Measurements from ENCODE around the gene BOK. TPM values are rescaled to one million over a fixed set of nuclear protein-coding genes. Genes with fewer than 3 reads are reported as not detected.

Gene BOK, protein sequence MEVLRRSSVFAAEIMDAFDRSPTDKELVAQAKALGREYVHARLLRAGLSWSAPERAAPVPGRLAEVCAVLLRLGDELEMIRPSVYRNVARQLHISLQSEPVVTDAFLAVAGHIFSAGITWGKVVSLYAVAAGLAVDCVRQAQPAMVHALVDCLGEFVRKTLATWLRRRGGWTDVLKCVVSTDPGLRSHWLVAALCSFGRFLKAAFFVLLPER
- polyA plus RNA-seq (2011; rRNA removed) (29.4 and 42.9 TPM in 2 replicates), polyA minus RNA-seq (2011; rRNA and poly(A)+ RNA removed) (19.3 and 22.8 TPM in 2 replicates)

- ChIA-PET POLR2A (interaction anchor here (0.6 to 1.0 kb wide), 2 partner anchors 11 to 55 kb away, joined by 3 to 12 read pairs; no protein-coding TSS in a partner anchor), CTCF (interaction anchor here (0.6 to 1.8 kb wide), 2 partner anchors 12 to 100 kb away, joined by 3 to 6 read pairs; no protein-coding TSS in a partner anchor)
- DNase-seq (ENCODE audit: low read depth): no peak
- TF ChIP-seq, protein P1, sequence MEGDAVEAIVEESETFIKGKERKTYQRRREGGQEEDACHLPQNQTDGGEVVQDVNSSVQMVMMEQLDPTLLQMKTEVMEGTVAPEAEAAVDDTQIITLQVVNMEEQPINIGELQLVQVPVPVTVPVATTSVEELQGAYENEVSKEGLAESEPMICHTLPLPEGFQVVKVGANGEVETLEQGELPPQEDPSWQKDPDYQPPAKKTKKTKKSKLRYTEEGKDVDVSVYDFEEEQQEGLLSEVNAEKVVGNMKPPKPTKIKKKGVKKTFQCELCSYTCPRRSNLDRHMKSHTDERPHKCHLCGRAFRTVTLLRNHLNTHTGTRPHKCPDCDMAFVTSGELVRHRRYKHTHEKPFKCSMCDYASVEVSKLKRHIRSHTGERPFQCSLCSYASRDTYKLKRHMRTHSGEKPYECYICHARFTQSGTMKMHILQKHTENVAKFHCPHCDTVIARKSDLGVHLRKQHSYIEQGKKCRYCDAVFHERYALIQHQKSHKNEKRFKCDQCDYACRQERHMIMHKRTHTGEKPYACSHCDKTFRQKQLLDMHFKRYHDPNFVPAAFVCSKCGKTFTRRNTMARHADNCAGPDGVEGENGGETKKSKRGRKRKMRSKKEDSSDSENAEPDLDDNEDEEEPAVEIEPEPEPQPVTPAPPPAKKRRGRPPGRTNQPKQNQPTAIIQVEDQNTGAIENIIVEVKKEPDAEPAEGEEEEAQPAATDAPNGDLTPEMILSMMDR (IDR thresholded peaks at IDR 0.05; ENCODE audit: insufficient read depth, low read depth, low read length): no peak
- peak within 1 kb of the TSS; percentile 64 for H3K4me3 ChIP-seq (ENCODE audit: low read depth, low read length)
- H3K36me3 ChIP-seq (ENCODE audit: control insufficient read depth, insufficient read depth, low read length): peaks cover 12% of the 10 kb centered on the region
- H3K27me3 ChIP-seq (ENCODE audit: control insufficient read depth, insufficient read depth, low read length): no peaks in the 10 kb centered on the region
Measured at GRCh38 chr2:241558532-241559322, at the start of gene BOK. Gene BOK, plus strand, starts transcription at chr2:241558745. Its CDS starts 739 bp downstream, at chr2:241559484.

- no peak for DNase-seq (ENCODE audit: low read depth)
- Histone ChIP-seq H3K4me3 (ENCODE audit: low read depth, low read length) (peak overlapping the region; percentile 89), H3K27me3 (ENCODE audit: control insufficient read depth, insufficient read depth, low read length) (no peaks in the 10 kb centered on the region), H3K36me3 (ENCODE audit: control insufficient read depth, insufficient read depth, low read length) (peaks cover 1% of the 10 kb centered on the region; the same call in 1 of the 2 replicates)
- CTCF ChIA-PET: no interaction called here
- POLR2A ChIA-PET: no interaction called here
- TF ChIP-seq, protein P1 (IDR thresholded peaks at IDR 0.05; ENCODE audit: insufficient read depth, low read depth, low read length): no peak
Measured at GRCh38 chr2:241509155-241509784, 49.3 kb upstream of the BOK start.

DNA sequence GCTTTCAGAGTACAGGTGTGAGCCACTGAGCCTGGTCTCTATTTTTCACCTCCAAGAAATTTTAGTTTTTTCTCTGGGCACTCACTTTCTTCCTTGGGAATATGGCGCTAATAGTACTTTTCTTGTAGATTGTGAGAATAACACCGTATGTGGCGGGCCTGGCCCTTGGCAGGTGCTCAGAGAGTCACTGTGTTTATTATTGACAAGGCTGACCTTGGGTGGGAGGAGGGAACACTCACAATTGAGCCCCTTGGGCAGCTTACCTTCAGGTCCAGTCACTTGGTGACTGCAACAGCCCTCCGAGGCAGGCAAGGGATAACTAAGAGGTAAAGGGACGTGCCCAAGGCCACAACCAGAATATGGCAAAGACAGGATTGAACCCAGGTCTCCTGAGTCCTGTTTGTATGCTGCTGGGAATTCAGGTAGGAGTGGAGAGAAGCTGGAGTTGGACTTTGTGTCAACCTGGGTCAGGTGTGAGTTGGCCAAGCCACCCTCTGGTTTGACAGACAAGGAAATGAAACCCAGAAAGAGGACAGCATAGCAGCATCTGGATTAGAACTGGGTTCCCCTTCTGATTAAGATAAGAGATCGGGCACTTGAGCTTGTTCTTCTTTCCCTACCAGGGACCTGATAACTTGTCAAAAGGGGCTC is 47.3 kb upstream of the BOK start:
- DNase-seq (ENCODE audit: low read depth): no peak
- Histone ChIP-seq H3K4me3 (ENCODE audit: low read depth, low read length) (no peak overlapping the region), H3K36me3 (ENCODE audit: control insufficient read depth, insufficient read depth, low read length) (0 out of 2 replicates have a peak, but pooled peaks cover 1% of the 10 kb centered on the region), H3K27me3 (ENCODE audit: control insufficient read depth, insufficient read depth, low read length) (no peaks in the 10 kb centered on the region)
- ChIA-PET CTCF (no interaction called here), POLR2A (no interaction called here)
- TF ChIP-seq, protein P1 (IDR thresholded peaks at IDR 0.05; ENCODE audit: insufficient read depth, low read depth, low read length): no peak

- Histone ChIP-seq H3K36me3 (ENCODE audit: control insufficient read depth, insufficient read depth, low read length) (0 out of 2 replicates have a peak, but pooled peaks cover 1% of the 10 kb centered on the region), H3K27me3 (ENCODE audit: control insufficient read depth, insufficient read depth, low read length) (no peaks in the 10 kb centered on the region), H3K4me3 (ENCODE audit: low read depth, low read length) (no peak overlapping the region)
- ChIA-PET CTCF (no interaction called here), POLR2A (no interaction called here)
- TF ChIP-seq, protein P1 (IDR thresholded peaks at IDR 0.05; ENCODE audit: insufficient read depth, low read depth, low read length): no peak
- DNase-seq (ENCODE audit: low read depth): no peak
Measured at GRCh38 chr2:241514553-241514952, 44.0 kb upstream of the BOK start.

Data from BJ (cell line).